ENCODE results near the gene HOXB6.
A peak's percentile ranks its signal among the peaks of the same experiment; 100 is the strongest.

Gene HOXB6

GRCh38 chr17:48551214-48551555 is 53.6 kb downstream of the HOXB6 start:
- DNase-seq = no peak

- no peak for DNase-seq
Observed at GRCh38 chr17:48550502-48551213, 54.1 kb downstream of the HOXB6 start.

DNA sequence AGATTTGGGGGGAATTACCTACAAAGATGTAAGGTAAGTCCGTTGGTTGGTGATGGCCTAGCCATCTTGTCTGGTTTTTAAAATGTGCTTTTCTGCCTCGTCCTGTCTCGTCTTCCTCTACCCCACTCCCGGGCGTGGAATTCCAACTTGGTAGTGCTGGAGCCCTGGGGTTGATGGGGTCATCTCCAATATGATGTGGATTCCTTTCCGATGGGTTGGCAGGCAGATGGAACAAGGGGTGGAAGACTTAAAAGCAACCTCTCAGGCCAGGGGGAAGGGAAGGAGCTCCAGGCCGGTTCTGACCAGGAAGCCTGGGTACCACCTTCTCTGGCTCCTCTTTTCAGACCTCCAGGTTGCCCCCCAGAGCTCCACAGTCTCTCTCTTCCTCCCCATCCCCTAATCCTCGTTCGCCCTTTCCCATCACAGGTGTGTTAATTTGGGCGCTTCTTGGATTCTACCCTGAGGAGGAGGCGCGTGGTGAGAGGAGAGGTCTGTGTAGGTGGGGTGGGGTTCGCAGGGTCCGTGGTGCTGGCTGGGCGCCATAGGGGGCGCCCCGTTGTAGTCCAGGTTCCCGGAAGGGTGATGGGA is 54.8 kb downstream of the HOXB6 start:
- no peak for DNase-seq

GRCh38 chr17:48549281-48549630 is 55.5 kb downstream of the HOXB6 start:
- DNase-seq = no peak

DNA sequence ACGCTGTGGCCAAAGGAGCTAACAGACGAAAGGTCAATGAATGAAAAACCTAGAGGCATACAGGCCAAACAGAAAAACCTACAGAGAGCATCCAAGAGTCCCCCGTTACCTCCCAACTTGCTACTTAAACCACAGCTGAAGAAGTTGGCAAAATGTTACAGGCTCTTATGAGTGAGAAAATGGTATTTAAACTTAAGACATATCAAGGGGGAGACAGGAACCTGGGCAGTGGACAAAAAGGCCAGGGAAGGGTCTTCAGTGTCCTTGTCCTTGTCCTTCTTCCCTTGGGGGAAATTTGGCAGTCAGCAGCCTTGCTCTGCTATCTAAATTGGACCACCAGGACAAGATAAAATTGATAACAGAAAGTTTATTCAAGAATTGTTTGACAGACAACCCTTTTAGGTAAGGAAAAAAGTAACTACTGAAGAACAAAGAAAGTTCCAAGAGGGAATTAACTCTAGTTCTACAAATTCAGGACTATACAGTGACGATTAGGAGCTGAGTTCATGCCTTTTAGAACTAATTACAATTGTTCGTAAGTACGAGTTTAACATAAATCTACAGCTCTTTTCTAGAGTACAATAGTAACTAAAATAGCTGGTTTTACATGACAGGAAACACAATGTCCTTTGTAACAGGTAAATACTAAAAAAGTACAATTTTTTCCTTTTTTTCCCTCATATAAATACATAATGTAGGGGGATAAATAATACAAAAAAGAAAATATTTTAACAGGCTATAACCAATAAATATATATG is 56.1 kb downstream of the HOXB6 start:
- DNase-seq = no peak

DNA sequence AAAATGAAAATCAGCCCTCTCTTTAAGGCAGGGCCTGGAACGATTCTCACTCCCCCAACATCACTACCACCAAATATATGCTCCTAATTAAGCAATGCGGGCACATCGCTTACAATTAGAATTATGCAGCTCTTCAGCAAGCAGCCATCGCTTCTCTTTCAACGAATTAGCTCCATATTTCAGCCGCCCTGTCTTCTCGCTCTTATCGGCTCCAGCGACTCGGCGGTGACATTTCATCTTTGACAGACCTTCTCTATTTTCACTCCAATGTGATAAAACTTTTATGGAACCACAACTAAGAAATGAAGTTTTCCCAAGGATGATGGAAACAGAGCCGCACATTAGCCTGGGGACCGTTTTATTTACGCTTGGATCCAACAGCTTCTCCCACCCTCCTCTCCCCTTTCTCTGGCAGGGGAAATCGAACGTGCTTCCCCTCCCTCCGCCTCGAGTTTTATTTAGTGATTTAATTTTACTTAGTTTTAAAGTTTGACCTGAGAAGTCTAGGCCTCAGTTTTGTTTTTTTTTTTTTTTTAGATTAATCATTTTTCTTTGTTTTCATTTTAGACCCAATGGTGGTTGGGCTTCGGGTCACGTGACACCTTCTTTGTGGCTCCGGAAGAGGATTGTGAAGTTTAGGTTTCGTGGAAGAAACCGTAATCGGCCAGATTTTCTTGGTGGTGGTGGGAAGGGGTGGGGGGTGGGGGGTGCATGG is 56.8 kb downstream of the HOXB6 start:
- DNase-seq = peak; percentile 35 to 57

- no peak for DNase-seq
Observed at GRCh38 chr17:48546924-48547807, 57.6 kb downstream of the HOXB6 start.

DNA sequence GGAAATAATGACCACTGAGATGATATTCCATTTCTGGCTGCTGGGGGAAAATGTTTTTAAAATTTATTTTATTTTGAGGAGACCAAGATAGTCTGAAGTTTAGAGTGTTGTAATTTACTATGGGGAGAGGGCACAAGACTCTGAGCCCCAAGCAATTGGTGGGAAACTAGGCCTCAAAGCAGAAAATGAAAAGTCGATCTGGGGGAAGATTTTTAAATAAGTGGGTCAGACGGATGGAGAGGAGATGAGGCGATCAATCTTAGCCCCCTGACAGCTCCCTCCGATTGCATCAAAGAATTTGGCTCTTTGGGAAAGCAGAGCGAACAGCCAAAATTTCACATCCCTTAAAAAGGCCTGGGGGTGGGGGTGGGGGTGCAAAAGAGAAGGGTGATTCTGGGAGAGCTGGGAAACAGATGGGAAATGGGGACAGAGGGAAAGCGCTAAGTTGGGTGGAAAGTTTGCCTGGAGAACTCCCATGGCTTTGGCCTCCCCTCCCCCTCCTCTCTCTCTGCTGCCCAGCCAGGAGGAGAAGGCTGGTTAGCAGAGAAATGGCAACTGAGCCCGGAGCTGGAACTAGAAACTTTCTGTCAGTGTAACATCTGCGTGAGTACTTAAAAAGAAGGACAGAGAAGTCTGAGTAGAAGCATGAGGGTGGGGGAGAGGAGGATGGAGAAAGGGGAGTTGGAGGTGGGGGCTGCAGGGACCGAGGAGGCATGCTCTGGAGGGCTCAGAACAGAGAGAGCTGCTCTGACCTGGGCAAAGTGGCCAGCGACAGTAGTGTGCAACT is 58.5 kb downstream of the HOXB6 start:
- DNase-seq = no peak

Measured in CD4-positive, alpha-beta T cell treated with Interleukin-4 for 1 hour (primary cell).